Progenitor cell of endocrine pancreas (in vitro differentiated cells): Measurements from ENCODE around the gene DOCK6. TPM values are rescaled to one million over a fixed set of nuclear protein-coding genes. Genes with fewer than 3 reads are reported as not detected.
"Not testable (repeated sequence)": the region's sequence is repeated elsewhere in the genome, so short reads cannot be mapped to it uniquely, and the experiment has no call there.

ENCODE experiments used
- DNase-seq: peaks from one replicate; pipeline ENCODE4 v3.0.0; 2021; ENCODE audit warnings: low spot score; ENCODE audit not compliant: unreplicated experiment
- H3K27ac Mint-ChIP-seq: 2 replicates; pipeline ENCODE4 v1.8.0; 2021; ENCODE audit warnings: mild to moderate bottlenecking, moderate library complexity, mixed read lengths
- H3K27me3 Mint-ChIP-seq: 2 replicates; pipeline ENCODE4 v1.8.0; 2021; ENCODE audit warnings: mixed read lengths
- H3K36me3 Mint-ChIP-seq: 2 replicates; pipeline ENCODE4 v1.8.0; 2022; ENCODE audit warnings: mixed read lengths; ENCODE audit not compliant: insufficient read depth
- H3K4me1 Mint-ChIP-seq: 2 replicates; pipeline ENCODE4 v1.8.0; 2021; ENCODE audit warnings: low read depth, mixed read lengths
- H3K4me3 Mint-ChIP-seq: 2 replicates; pipeline ENCODE4 v1.8.0; 2021; ENCODE audit warnings: low read depth, mild to moderate bottlenecking, moderate library complexity, mixed read lengths
- H3K9me3 Mint-ChIP-seq: 2 replicates; pipeline ENCODE4 v1.8.0; 2021; ENCODE audit warnings: low read depth, mixed read lengths
- CTCF ChIP-seq: fragments of 200-600 bp; sonication (generic); IDR thresholded peaks from one replicate; pipeline ENCODE4 v1.5.0; 2021; ENCODE audit warnings: antibody characterized with exemption, mild to moderate bottlenecking; ENCODE audit not compliant: unreplicated experiment
- total RNA-seq: library from RNA; stranded (reverse); gene quantifications from 2 replicates; pipeline ENCODE4 v1.2.1, GENCODE V29; 2021

DOCK6 gene
- total RNA-seq, 1 donor from 2014 or later, result 88.0 TPM

- H3K9me3 Mint-ChIP-seq, result no peaks in the 10 kb centered on the region
- H3K4me1 Mint-ChIP-seq, result no peaks in the 10 kb centered on the region
- DNase-seq, result no peak
- no peaks in the 10 kb centered on the region for H3K27me3 Mint-ChIP-seq
- no peak overlapping the region for H3K4me3 Mint-ChIP-seq
- H3K36me3 Mint-ChIP-seq, result peaks cover 12% of the 10 kb centered on the region
- H3K27ac Mint-ChIP-seq, result no peak overlapping the region
- no peak for TF ChIP-seq CTCF
Measured at GRCh38 chr19:11168568-11168967, 93.8 kb downstream of the DOCK6 start.

- no peak for TF ChIP-seq CTCF
- no peak overlapping the region for H3K27ac Mint-ChIP-seq
- H3K27me3 Mint-ChIP-seq, result no peaks in the 10 kb centered on the region
- no peak overlapping the region for H3K4me3 Mint-ChIP-seq
- no peaks in the 10 kb centered on the region for H3K4me1 Mint-ChIP-seq
- no peak for DNase-seq
- no peaks in the 10 kb centered on the region for H3K9me3 Mint-ChIP-seq
- peaks cover 12% of the 10 kb centered on the region for H3K36me3 Mint-ChIP-seq
Measured at GRCh38 chr19:11166281-11167142, 95.8 kb downstream of the DOCK6 start.

- no peaks in the 10 kb centered on the region for H3K27me3 Mint-ChIP-seq
- H3K9me3 Mint-ChIP-seq, result no peaks in the 10 kb centered on the region
- no peak for DNase-seq
- no peak for TF ChIP-seq CTCF
- no peak overlapping the region for H3K4me3 Mint-ChIP-seq
- H3K36me3 Mint-ChIP-seq, result peaks cover 12% of the 10 kb centered on the region
- no peak overlapping the region for H3K27ac Mint-ChIP-seq
- H3K4me1 Mint-ChIP-seq, result no peaks in the 10 kb centered on the region
Measured at GRCh38 chr19:11165486-11166030, 96.8 kb downstream of the DOCK6 start.

- no peak for DNase-seq
- TF ChIP-seq CTCF, result no peak
- H3K9me3 Mint-ChIP-seq, result no peaks in the 10 kb centered on the region
- no peaks in the 10 kb centered on the region for H3K4me1 Mint-ChIP-seq
- H3K4me3 Mint-ChIP-seq, result no peak overlapping the region
- peaks cover 9% of the 10 kb centered on the region for H3K36me3 Mint-ChIP-seq
- H3K27me3 Mint-ChIP-seq, result no peaks in the 10 kb centered on the region
- no peak overlapping the region for H3K27ac Mint-ChIP-seq
Measured at GRCh38 chr19:11164879-11165406, 97.4 kb downstream of the DOCK6 start.

GRCh38 chr19:11164296-11164695 is 98.0 kb downstream of the DOCK6 start:
- no peak for TF ChIP-seq CTCF
- no peaks in the 10 kb centered on the region for H3K27me3 Mint-ChIP-seq
- no peak overlapping the region for H3K27ac Mint-ChIP-seq
- peaks cover 7% of the 10 kb centered on the region for H3K36me3 Mint-ChIP-seq
- H3K4me3 Mint-ChIP-seq, result no peak overlapping the region
- no peak for DNase-seq
- H3K4me1 Mint-ChIP-seq, result no peaks in the 10 kb centered on the region
- H3K9me3 Mint-ChIP-seq, result no peaks in the 10 kb centered on the region

- not testable (repeated sequence) for DNase-seq
Measured at GRCh38 chr19:11160440-11160768, 101.9 kb downstream of the DOCK6 start.

More at GRCh38 chr19:11160440-11160768, 101.9 kb downstream of the DOCK6 start:
- H3K27me3 Mint-ChIP-seq, H3K36me3 Mint-ChIP-seq, H3K27ac Mint-ChIP-seq, H3K4me3 Mint-ChIP-seq, H3K4me1 Mint-ChIP-seq, H3K9me3 Mint-ChIP-seq: not testable (repeated sequence)
